Tibial artery (tissue), 4 donors: ENCODE results near the gene GTF2IRD1.

Experiments used
- DNase-seq, 2 donors: peaks; one replicate each; pipeline ENCODE4 v3.0.0-alpha.2; 2019
- H3K27ac ChIP-seq, 2 donors: fragments of 200-600 bp; sonication (generic) in 1 of 2; 1 replicate in 1 of 2; 2 replicates in 1 of 2; pipeline ENCODE4 v1.5.1; 2018 to 2019; ENCODE audit warnings: mild to moderate bottlenecking in 1 of 2
- H3K27me3 ChIP-seq, 2 donors: fragments of 200-600 bp; sonication (generic) in 1 of 2; one replicate each; pipeline versions ENCODE4 v1.5.1 to v1.6.0; 2016 to 2019
- H3K36me3 ChIP-seq, 3 donors: fragments of 200-600 bp; sonication (generic) in 2 of 3; one replicate each; pipeline ENCODE4 v1.5.1; 2016 to 2019; ENCODE audit warnings: mild to moderate bottlenecking in 2 of 3
- H3K4me1 ChIP-seq, 4 donors: fragments of 200-600 bp; sonication (generic) in 2 of 4; 1 replicate in 3 of 4; 2 replicates in 1 of 4; pipeline ENCODE4 v1.5.1; 2016 to 2019
- H3K4me3 ChIP-seq, 2 donors: fragments of 200-600 bp; sonication (generic) in 1 of 2; 1 replicate in 1 of 2; 2 replicates in 1 of 2; pipeline ENCODE4 v1.5.1; 2018 to 2019; ENCODE audit warnings: mild to moderate bottlenecking in 2 of 2
- H3K9me3 ChIP-seq, 3 donors: fragments of 200-600 bp; sonication (generic) in 1 of 3; one replicate each; pipeline ENCODE4 v1.5.1; 2016 to 2019
- intact Hi-C: fragments of 100-400 bp; cut with DNase I; formaldehyde crosslinking; loops from one replicate; pipeline ENCODE4 v1.15.0; 2023; ENCODE audit warnings: low total_unique reads
- TF ChIP-seq, protein P1 (sequence below), 2 experiments: fragments of 200-600 bp in 1 of 2; fragments of 450-650 bp in 1 of 2; IDR thresholded peaks; one replicate each; pipeline ENCODE4 v1.5.1; 2017 to 2019; ENCODE audit warnings: antibody characterized with exemption in 2 of 2, mild to moderate bottlenecking in 1 of 2, moderate library complexity in 1 of 2

Gene GTF2IRD1

DNA sequence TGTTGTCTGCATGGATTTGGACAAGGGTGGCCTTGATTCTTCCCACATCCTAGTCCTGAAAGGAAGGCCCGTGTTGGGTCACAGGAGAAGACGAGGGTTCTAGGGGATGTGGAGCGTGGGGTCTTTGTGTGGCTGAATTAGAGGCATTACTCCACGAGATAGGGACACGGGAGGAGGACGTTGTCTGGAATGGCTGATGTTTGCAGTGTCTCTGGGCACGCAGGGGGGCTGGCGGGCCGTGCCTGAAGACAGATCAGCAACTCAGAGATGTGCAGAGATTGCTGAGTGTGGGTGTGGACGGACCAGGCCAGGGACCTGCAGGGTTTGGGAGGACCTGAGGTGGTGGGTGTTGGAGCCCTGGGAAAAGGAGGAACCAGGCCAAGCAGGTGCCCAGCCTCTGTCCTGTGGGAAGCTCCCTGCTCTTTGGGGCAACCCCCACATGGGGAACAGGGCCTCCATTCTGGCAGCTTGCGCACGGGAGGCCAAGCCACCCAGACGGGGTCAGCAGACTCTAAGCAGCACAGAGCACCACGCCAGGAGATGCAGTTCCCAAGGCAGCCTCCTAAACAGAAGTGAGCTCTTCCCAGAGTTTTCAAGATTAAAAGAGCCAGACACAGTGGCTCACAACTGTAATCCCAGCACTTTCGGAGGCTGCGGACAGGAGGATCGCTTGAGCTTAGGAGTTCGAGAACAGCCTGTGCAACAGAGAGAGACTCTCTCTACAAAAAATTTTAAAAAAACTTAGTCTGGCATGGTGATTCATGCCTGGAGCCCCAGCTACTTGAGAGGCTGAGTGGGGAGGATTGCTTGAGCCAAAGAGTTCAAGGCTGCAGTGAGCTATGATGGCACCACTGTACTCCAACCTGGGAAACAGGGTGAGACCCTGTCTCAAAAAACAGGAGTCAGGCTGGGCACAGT lies 132.8 kb downstream of the GTF2IRD1 start:
- no peak for DNase-seq
- TF ChIP-seq, protein P1, sequence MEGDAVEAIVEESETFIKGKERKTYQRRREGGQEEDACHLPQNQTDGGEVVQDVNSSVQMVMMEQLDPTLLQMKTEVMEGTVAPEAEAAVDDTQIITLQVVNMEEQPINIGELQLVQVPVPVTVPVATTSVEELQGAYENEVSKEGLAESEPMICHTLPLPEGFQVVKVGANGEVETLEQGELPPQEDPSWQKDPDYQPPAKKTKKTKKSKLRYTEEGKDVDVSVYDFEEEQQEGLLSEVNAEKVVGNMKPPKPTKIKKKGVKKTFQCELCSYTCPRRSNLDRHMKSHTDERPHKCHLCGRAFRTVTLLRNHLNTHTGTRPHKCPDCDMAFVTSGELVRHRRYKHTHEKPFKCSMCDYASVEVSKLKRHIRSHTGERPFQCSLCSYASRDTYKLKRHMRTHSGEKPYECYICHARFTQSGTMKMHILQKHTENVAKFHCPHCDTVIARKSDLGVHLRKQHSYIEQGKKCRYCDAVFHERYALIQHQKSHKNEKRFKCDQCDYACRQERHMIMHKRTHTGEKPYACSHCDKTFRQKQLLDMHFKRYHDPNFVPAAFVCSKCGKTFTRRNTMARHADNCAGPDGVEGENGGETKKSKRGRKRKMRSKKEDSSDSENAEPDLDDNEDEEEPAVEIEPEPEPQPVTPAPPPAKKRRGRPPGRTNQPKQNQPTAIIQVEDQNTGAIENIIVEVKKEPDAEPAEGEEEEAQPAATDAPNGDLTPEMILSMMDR (IDR thresholded peaks at IDR 0.05): no peak
- Histone ChIP-seq H3K9me3 (no peaks in the 10 kb centered on the region), H3K4me1 (peaks cover 0 to 21% (median 14%) of the 10 kb centered on the region in 4 donors), H3K4me3 (no peak overlapping the region), H3K36me3 (peaks cover 6 to 17% (median 15%) of the 10 kb centered on the region in 3 donors), H3K27me3 (no peaks in the 10 kb centered on the region), H3K27ac (peak overlapping the region; percentile 75 to 76)
- intact Hi-C loops: no loop called here

DNA sequence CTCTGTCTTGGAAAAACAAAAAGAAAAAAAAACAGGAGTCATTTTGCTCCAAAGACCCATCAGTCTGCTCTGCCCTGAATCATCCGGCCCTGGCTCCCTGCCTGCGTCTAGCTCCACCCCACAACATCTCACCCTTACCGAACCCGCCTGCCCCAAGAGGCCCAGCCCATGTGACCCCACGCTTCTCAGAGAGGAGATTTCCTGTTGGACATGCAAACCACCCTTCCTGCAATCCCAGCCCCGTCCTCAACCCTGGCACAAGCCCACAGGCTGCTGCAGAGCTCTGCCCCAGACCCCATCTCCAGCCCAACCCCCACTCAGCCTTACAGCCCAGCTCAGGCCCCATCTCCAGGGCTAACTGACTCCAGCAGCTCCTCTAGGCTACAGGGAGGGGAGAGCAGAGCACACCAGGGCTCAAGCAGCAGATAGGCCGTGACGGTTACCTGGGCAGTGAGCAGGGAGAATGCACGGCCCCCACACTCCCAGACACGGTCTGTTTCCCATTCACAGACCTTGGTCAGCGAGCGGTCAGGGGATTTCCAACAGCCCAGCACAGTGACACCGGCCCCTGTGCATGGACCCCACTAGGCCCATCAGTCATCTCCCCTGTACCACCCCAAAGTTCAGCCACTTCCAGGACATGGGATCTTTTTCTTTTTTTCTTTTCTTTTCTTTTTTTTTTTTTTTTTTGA lies 133.9 kb downstream of the GTF2IRD1 start:
- Histone ChIP-seq H3K9me3 (no peaks in the 10 kb centered on the region), H3K4me1 (peaks cover 0 to 19% (median 14%) of the 10 kb centered on the region in 4 donors), H3K4me3 (peak overlapping the region in 1 of 2 donors; percentile 14), H3K27ac (peak overlapping the region; percentile 75 to 76), H3K36me3 (peaks cover 6 to 24% (median 17%) of the 10 kb centered on the region in 3 donors), H3K27me3 (no peaks in the 10 kb centered on the region)
- intact Hi-C loops: no loop called here
- TF ChIP-seq, protein P1 (IDR thresholded peaks at IDR 0.05): no peak
- DNase-seq: peak; percentile 91 to 98

- H3K36me3 ChIP-seq: peaks cover 20 to 48% (median 35%) of the 10 kb centered on the region in 3 donors
- intact Hi-C loops: no loop called here
- TF ChIP-seq, protein P1 (IDR thresholded peaks at IDR 0.05): no peak
- H3K4me1 ChIP-seq: peaks cover 0 to 19% (median 14%) of the 10 kb centered on the region in 4 donors
- H3K27ac ChIP-seq: no peak overlapping the region
- H3K4me3 ChIP-seq: no peak overlapping the region
- H3K9me3 ChIP-seq: no peaks in the 10 kb centered on the region
- no peak for DNase-seq
- no peaks in the 10 kb centered on the region for H3K27me3 ChIP-seq
Observed at GRCh38 chr7:74590813-74591212, 137.1 kb downstream of the GTF2IRD1 start.

DNA sequence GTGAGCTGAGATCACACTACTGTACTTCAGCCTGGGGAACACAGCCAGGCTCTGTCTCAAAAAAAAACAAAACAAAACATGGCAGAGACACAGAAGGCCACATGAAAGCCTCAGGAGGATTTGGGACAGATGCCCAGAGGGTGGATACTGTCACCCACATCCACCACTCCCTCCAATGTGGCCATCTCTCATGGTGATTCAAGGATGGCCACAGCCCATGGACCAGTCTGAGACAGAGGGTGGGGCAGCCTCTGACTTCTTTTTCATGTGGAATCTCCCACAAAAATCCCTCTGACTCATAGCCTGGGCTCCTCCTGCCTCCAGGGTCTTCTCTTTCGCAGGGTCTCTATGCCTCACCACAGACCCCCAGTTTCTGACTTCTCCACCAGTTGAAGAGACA lies 144.9 kb downstream of the GTF2IRD1 start:
- no peaks in the 10 kb centered on the region for H3K9me3 ChIP-seq
- H3K4me3 ChIP-seq: no peak overlapping the region
- no peak overlapping the region for H3K27ac ChIP-seq
- no peaks in the 10 kb centered on the region for H3K27me3 ChIP-seq
- no peaks in the 10 kb centered on the region for H3K4me1 ChIP-seq
- no peak for DNase-seq
- intact Hi-C loops: no loop called here
- H3K36me3 ChIP-seq: peaks cover 14 to 78% (median 51%) of the 10 kb centered on the region in 3 donors
- TF ChIP-seq, protein P1 (IDR thresholded peaks at IDR 0.05): no peak

DNA sequence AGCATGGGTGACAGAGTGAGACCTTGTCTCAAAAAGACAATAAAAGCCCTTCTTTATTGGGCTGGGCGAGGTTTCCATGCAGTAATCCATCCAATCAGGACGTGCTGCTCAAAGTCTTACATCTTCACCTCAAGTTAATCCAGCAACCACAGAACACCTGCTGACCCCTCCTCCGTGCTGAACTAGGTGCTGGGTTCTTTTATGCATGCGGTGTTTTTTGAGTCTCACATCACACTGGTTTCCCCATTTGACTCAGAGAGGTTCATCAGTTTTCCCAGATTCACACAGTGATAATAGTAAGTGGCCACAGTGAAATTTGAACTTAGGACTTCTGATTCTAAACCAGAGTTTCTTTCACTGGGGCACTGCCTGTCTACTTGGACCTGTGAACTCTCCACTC lies 145.5 kb downstream of the GTF2IRD1 start:
- no peaks in the 10 kb centered on the region for H3K27me3 ChIP-seq
- intact Hi-C loops: no loop called here
- no peak overlapping the region for H3K4me3 ChIP-seq
- peaks cover 14 to 73% (median 49%) of the 10 kb centered on the region in 3 donors for H3K36me3 ChIP-seq
- no peaks in the 10 kb centered on the region for H3K9me3 ChIP-seq
- no peak overlapping the region for H3K27ac ChIP-seq
- peaks cover 0 to 3% (median 1%) of the 10 kb centered on the region in 4 donors for H3K4me1 ChIP-seq
- DNase-seq: no peak
- TF ChIP-seq, protein P1 (IDR thresholded peaks at IDR 0.05): no peak
